Epithelial cell of esophagus (primary cell): Measurements from ENCODE around the gene SIGLEC7.

Source experiments
- DNase-seq: peaks from one replicate; pipeline ENCODE4 v3.0.0; 2010; ENCODE audit warnings: low read depth
- H3K4me3 ChIP-seq: 2 replicates; pipeline ENCODE4 v1.5.1; 2011; ENCODE audit warnings: mild to moderate bottlenecking, low read length, control low read depth
- TF ChIP-seq, protein P1 (sequence below): IDR thresholded peaks from 2 replicates; pipeline ENCODE4 v1.5.1; 2011; ENCODE audit warnings: low read depth, mild to moderate bottlenecking, low read length, control low read depth, inconsistent platforms; ENCODE audit not compliant: insufficient read depth; ENCODE audit errors: missing control alignments

SIGLEC7 gene

DNA sequence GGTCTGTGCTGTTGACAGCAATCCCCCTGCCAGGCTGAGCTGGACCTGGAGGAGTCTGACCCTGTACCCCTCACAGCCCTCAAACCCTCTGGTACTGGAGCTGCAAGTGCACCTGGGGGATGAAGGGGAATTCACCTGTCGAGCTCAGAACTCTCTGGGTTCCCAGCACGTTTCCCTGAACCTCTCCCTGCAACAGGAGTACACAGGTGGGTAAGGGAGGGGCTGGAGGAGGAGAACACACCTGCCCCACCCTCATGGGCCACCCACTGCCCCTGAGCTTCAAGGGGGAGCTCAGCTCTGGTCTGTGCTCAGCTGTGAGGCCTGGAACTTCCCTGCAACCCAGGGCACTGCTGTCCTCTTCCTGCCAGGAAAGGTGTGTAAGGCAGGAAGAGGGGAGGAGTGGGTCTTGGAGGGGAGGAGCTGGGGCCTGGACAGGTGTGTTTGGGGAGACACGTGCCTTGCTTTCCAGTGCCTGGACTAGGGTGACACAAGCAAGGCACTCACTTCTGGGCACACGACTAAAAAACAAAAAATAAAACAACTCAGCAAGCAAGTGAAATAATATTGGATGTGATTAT lies 3.9 kb downstream of the SIGLEC7 start:
- H3K4me3 ChIP-seq: no peak overlapping the region
- DNase-seq: no peak
- TF ChIP-seq, protein P1, sequence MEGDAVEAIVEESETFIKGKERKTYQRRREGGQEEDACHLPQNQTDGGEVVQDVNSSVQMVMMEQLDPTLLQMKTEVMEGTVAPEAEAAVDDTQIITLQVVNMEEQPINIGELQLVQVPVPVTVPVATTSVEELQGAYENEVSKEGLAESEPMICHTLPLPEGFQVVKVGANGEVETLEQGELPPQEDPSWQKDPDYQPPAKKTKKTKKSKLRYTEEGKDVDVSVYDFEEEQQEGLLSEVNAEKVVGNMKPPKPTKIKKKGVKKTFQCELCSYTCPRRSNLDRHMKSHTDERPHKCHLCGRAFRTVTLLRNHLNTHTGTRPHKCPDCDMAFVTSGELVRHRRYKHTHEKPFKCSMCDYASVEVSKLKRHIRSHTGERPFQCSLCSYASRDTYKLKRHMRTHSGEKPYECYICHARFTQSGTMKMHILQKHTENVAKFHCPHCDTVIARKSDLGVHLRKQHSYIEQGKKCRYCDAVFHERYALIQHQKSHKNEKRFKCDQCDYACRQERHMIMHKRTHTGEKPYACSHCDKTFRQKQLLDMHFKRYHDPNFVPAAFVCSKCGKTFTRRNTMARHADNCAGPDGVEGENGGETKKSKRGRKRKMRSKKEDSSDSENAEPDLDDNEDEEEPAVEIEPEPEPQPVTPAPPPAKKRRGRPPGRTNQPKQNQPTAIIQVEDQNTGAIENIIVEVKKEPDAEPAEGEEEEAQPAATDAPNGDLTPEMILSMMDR: no peak

GRCh38 chr19:51146751-51147150 lies 4.7 kb downstream of the SIGLEC7 start:
- no peak overlapping the region for H3K4me3 ChIP-seq
- TF ChIP-seq, protein P1: no peak
- no peak for DNase-seq

DNA sequence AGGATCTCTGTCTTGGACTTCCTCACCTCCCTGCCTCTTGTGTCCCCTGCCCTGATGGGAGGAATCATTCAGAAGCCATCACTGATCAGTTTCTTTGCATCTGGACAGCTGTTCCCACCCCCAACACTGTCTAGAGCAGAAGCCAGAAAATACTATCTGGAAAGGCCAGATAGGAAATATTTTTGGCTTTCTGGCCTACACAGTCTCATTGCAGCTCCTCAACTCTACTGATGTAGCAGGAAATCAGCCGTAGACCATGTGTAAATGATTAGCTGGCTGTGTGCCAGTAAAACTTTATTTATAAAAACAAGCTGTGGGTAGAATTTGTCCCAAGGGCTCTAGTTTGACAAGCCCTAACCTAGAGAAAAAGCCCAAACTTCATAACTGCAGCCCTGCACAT lies 5.6 kb downstream of the SIGLEC7 start:
- no peak overlapping the region for H3K4me3 ChIP-seq
- TF ChIP-seq, protein P1: no peak
- no peak for DNase-seq

- no peak for DNase-seq
- H3K4me3 ChIP-seq: no peak overlapping the region
- TF ChIP-seq, protein P1: no peak
These were observed 6.5 kb downstream of the SIGLEC7 start for GRCh38 chr19:51148580-51148979.

GRCh38 chr19:51150627-51151026 lies 8.5 kb downstream of the SIGLEC7 start:
- no peak overlapping the region for H3K4me3 ChIP-seq
- no peak for DNase-seq
- TF ChIP-seq, protein P1: no peak

DNA sequence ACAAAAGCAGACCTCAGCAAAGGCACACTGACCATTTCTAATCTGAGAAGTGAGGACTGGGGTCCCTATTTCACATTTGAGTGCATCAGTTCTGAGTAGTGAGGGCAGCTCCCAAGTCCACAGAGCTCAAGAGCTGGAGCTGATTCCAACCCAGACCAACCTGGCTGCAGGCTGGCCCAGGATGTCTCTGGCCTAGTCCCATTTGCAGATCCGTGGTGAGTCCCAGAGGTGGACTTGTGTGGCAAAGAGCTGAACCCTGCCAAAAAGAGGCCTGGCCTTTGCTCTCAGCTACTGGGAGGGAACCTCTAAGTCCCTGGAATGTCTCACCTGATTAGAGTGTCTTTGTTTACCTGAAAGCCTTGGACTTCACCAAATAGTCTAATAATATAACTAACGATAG lies 14.6 kb downstream of the SIGLEC7 start:
- no peak for DNase-seq
- H3K4me3 ChIP-seq: no peak overlapping the region
- TF ChIP-seq, protein P1: no peak

DNA sequence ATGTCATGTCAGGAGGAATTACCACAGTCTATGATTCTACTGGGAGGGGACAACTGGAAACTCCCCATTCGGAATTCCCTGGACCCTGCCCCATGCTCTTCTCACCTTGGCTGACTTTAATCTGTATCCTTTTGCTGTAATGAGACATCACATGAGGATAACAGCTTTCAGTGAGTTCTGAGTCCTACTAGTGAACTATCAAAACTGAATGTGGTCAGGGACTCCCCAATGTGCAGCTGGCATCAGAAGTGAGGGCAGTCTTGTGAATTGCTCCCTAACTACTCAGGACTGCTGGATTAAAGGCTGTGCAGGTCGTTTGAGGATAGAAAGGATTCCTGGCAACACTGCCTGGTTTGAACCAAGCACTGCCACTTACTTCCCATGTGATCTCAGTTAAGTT lies 15.2 kb downstream of the SIGLEC7 start:
- no peak for DNase-seq
- TF ChIP-seq, protein P1: no peak
- no peak overlapping the region for H3K4me3 ChIP-seq
